Stomach (tissue), 4 donors: ENCODE measurements around the gene SLBP.

Experiments
- CTCF ChIP-seq, 7 experiments: fragments of 450-650 bp in 4 of 7; fragments of 200-600 bp in 3 of 7; sonication (generic) in 3 of 7; IDR thresholded peaks; one replicate each; pipeline ENCODE4 v1.5.1; 2016 to 2019; ENCODE audit warnings: antibody characterized with exemption in 7 of 7, control low read depth in 2 of 7, mild to moderate bottlenecking in 1 of 7
- POLR2A ChIP-seq, 4 donors: fragments of 450-650 bp; IDR thresholded peaks; one replicate each; pipeline ENCODE4 v1.6.1; 2016; ENCODE audit warnings: antibody characterized with exemption in 4 of 4, control low read depth in 2 of 4, mild to moderate bottlenecking in 1 of 4, moderate library complexity in 1 of 4

GRCh38 chr4:1745165-1745564, 33.0 kb upstream of the SLBP start:
- TF ChIP-seq POLR2A (IDR thresholded peaks at IDR 0.05): no peak
- TF ChIP-seq CTCF (IDR thresholded peaks at IDR 0.05): no peak
